ENCODE measurements around the gene GPR15.

The GPR15 gene

DNA sequence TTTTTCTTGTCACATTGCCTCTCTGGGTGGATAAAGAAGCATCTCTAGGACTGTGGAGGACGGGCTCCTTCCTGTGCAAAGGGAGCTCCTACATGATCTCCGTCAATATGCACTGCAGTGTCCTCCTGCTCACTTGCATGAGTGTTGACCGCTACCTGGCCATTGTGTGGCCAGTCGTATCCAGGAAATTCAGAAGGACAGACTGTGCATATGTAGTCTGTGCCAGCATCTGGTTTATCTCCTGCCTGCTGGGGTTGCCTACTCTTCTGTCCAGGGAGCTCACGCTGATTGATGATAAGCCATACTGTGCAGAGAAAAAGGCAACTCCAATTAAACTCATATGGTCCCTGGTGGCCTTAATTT, 478 bp downstream of the GPR15 start:
- no peak for ATAC-seq

- no peak for ATAC-seq
These were observed 1.2 kb downstream of the GPR15 start for GRCh38 chr3:98532709-98533571.

DNA sequence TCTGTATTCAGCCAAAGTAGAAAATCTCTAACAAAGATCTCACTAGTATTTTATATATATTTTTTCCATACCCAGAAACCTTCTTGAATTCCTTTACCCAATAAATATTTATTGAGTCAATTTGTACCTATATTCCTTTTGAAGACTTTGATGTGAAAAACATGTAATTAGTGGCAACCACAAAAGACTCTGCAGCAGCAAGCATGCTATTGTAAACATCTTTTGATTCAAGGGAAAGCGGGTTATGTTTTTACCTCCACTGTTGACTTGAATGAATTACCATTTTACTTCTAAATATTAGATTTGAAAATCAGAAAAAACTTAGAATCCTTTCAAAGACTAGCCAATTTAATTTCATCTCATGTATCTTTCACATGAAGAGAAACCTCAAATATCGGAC, 2.4 kb downstream of the GPR15 start:
- ATAC-seq: no peak

- no peak for ATAC-seq
These were observed 3.0 kb downstream of the GPR15 start for GRCh38 chr3:98534734-98535133.

- ATAC-seq: peak; percentile 80 to 82
These were observed 4.8 kb downstream of the GPR15 start for GRCh38 chr3:98536456-98537017.

DNA sequence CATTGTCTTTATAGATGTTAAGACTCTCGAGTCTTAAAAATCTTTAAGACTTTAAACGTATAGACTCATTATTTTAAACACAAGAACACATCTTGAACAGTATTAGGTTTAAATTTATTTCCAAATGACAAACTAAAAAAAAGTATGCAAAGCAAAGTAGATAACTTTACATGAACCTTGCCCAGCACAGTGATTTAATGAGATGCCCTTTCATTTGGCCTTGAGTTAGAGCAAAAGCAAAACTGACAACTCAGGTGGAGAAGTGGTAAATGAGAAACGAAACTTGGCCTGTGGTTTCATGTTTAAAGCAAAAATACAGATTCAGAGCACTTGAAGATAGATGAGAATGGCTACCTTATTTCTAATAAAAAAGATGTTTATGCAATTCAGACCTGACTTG, 8.6 kb downstream of the GPR15 start:
- ATAC-seq: peak; percentile 41 to 53

- ATAC-seq: no peak
These were observed 9.9 kb downstream of the GPR15 start for GRCh38 chr3:98541695-98542094.

DNA sequence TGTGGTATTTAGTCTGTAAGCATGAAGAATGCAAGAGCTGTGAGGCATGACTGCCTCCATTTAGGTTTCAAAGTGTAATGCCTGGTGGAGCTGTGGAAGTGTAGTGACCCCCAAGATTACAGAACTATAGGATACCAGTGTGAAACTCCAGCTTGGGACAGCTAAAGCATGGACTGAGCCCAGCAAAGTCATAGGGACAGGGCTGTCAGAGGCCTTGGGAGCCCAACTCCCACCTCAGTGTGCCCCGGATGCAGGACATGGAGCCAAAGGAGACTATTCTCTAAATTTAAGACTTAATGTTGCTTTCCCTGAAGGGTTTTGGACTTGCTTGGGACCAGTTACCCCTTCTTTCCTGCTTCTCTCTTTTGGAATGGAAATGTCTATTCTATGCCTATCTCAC, 10.8 kb downstream of the GPR15 start:
- no peak for ATAC-seq

DNA sequence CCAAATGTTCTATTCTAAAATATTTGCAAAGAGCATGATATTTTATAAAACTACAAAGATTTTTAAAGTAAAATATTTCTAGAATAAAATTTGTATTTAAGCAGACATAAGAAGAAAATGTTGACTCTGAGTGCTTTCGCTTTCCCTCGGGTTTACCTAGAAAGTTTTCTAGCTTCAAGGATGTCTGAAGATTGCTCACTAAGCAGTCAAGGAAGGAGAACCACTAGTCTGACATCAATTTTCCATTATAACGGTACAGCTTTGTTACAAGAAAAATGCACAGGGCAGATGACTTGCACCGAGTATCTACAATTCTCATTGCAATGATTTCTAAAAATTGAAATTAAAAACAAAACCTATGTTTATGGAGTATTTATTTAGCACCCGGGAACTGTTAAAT, 14.2 kb downstream of the GPR15 start:
- ATAC-seq: peak; percentile 91 to 93

- ATAC-seq: no peak
These were observed 16.8 kb downstream of the GPR15 start for GRCh38 chr3:98548544-98548943.

DNA sequence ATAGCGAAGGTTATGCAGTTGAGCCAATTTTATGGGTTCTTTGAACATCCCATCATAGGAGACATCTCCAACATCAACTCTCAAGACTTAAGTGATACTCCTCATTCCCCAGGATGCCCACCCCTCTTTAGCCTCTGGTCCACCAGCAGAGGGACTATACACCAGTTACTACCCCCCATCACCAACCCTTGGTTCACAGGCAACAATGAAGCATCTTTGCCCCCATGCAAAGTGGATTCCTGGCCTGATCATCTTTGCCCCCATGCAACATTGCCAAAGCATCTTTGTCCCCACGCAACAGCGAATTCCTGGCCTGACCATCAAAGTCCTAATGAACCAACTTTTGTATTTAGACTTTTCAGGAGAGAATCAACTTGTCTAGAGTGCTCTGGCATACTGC, 19.1 kb downstream of the GPR15 start:
- ATAC-seq: no peak

GRCh38 chr3:98551236-98551635, 19.5 kb downstream of the GPR15 start:
- ATAC-seq: no peak

- no peak for ATAC-seq
These were observed 20.0 kb downstream of the GPR15 start for GRCh38 chr3:98551754-98552153.

- no peak for ATAC-seq
These were observed 20.6 kb downstream of the GPR15 start for GRCh38 chr3:98552232-98553020.

GRCh38 chr3:98553021-98553563, 21.3 kb downstream of the GPR15 start:
- no peak for ATAC-seq

DNA sequence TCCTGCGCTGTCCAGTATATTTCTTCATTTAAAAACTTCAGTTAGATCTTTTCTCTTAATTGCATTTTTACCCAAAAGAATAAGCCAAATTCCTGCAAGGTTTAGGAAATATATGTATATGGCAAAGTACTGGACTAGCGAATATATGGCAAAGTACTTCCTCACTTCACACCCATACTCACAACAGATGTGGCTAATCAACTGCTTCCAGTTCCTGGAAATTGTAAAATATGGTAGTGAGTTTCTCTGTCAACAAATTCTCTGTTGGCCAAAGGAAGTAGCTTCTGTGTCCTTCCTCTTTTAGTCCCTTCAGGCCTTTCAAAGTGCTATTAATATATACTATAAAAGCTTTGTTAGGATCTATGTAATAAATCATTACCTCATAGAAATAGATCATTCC, 22.0 kb downstream of the GPR15 start:
- no peak for ATAC-seq

DNA sequence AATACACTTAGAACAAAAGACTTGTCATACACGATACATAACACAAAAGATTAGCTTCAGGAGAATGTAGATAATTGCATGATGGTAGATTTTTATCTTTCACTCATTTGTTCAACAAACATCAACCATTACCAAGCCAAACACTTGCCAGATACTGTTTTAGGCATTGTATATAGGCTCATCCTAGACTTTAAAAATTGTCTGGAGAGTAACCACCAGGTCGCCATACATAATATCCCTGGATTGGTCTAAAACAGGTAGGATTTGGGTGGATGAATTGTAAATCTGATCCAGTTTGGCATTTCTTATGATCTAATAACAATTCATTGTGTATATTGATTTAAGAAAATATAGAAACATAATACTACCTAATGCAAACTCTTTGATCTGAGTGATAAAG, 22.8 kb downstream of the GPR15 start:
- no peak for ATAC-seq

- no peak for ATAC-seq
These were observed 23.2 kb downstream of the GPR15 start for GRCh38 chr3:98555025-98555379.

DNA sequence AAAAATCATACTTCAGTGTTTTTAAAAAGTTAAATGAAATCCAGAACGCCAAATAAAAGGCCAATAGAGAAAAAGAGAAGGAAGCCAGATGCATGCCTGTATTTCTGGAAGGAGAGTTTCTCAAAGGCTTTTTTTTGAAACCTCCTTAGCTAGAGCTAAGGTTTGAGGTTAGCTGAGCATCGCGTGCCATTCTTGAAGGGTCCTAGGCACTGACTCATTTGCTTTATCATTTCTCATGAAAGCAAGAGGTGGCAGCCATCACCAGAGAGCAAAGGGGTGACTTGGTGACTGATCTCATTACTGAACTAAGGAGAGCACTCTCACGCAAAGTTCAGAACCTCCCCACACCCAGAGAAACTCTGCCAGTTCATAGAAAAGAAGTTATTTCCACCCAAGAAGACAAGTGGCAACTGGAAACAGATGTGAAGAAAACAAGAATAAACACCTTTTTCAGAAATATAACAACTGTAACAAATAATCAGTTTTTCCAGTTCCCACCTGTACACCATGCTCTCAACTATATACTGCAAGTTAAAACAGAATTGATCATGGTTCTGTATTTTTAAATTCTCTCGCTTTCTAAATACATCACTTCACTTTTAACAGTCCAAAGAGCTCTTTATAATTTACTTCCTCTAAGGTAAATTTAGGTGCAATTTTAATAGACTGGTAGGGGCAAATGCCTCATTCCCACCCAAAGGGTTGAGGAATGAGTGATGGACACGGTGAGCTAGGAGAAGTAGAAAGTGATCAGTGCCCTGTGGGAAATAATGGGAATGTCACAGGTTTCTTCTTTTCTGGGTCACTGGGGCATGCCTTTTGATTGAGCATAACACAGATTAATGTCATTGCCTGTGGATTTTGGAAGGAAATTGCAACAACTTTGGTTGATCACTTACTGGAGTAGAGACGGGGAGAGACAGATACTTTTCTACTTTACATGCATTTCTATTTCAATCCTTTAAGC, 24.7 kb downstream of the GPR15 start:
- ATAC-seq: peak; percentile 81 to 82

DNA sequence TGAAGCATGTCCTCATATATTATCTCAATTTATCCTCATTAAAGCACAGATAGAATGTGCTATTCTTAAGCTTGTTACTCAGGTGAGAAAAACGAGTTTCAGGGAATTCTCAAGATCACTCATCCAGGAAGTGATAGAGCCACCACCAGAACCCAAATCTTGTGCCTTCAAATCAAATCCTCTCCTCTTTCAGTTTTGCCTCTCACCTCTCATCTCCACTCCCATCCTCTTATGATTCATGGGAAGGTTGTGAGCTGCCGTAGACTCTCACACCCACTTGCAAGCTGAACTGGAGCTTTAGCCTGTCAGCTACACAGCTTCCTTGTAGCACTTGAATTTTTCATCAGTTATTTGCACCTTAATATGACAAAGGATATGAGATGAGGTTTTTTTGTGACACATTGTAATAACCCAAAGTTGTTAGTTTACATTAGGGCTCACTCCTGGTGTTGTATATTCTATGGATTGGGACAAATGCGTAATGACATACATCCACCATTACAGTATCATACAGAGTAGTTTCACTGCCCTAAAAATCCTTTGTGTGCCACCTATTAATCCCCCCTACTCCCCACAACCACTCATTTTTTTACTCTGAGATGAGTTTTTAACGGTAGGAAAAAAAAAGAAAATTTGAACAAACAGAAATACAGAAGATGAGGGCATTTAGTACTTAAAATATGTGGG, 25.7 kb downstream of the GPR15 start:
- ATAC-seq: peak; percentile 61 to 66

DNA sequence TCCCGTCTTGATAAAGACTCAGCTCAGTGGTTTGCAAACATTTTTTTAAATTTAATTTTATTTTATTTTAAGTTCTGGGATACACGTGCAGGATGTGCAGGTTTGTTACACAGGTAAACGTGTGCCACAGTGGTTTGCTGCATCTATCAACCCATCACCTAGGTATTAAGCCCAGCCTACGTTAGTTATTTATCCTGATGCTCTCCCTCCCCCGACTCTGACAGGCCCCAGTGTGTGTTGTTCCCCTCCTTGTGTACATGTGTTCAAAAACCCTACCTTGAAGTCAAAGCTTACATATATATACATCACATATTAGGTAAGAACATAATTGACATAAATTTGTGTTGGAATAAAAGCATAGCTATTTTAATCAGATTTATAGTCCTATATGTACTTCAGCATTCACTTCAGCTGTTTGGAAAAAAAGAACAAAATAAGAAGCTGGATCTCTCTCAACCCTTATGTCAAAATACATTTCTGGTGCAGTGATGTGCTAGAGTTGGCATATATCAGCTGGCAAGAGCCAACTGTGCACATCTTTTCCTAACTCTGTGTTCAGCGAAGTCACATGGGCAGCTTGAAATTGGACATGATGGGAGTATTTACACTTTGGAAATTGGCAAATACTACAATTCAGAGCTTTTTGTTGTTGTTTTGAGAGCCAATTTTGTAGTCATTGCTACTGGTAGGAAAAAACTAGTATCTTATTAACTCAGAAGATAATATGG, 26.5 kb downstream of the GPR15 start:
- ATAC-seq: no peak

All from activated CD4-positive, CD25-positive, alpha-beta regulatory T cell treated with anti-CD3 and anti-CD28 coated beads, Interleukin-2, amount 50 U/mL, for 24 hours (primary cell).